K562 (cell line): ENCODE data around the gene ENKD1. TPM values are rescaled to one million over a fixed set of nuclear protein-coding genes. Genes with fewer than 3 reads are reported as not detected.

Source experiments
- EGR1 ChIP-seq: fragments of 450-650 bp; conservative IDR thresholded peaks from 2 replicates; pipeline ENCODE4 v1.6.1; 2017; ENCODE audit warnings: mild to moderate bottlenecking
- FIP1L1 ChIP-seq: fragments of 200-400 bp; formaldehyde crosslinking; IDR thresholded peaks from 2 replicates; pipeline ENCODE4 v1.6.1; 2018; ENCODE audit warnings: mild to moderate bottlenecking, low read depth, low read length; ENCODE audit not compliant: poor library complexity, severe bottlenecking
- HDAC1 ChIP-seq, 2 experiments: fragments of 450-650 bp; IDR thresholded peaks; 2 replicates each; pipeline ENCODE4 v1.6.1; 2016 to 2017; ENCODE audit warnings: inconsistent platforms in 1 of 2, mild to moderate bottlenecking in 1 of 2, moderate library complexity in 1 of 2
- HMGXB4 ChIP-seq: sonication (generic); formaldehyde crosslinking; IDR thresholded peaks from 2 replicates; pipeline ENCODE4 v1.8.1; 2023; ENCODE audit warnings: mild to moderate bottlenecking, missing genetic modification reagents
- NCOA6 ChIP-seq: fragments of 450-650 bp; IDR thresholded peaks from 2 replicates; pipeline ENCODE4 v1.6.1; 2017; ENCODE audit warnings: mild to moderate bottlenecking
- NR4A1 ChIP-seq, 2 experiments: fragments of 250-450 bp in 1 of 2; fragments of 450-650 bp in 1 of 2; sonication (Bioruptor Pico) in 1 of 2; IDR thresholded peaks; 2 replicates each; pipeline versions ENCODE4 v1.4.0 to v1.6.1; 2016 to 2020; ENCODE audit warnings: mild to moderate bottlenecking in 2 of 2, missing compliant biosample characterization in 1 of 2, missing genetic modification characterization in 1 of 2, moderate library complexity in 1 of 2
- SIN3B ChIP-seq: fragments of 450-650 bp; IDR thresholded peaks from 2 replicates; pipeline ENCODE4 v1.6.1; 2017; ENCODE audit warnings: low read depth, mild to moderate bottlenecking, moderate library complexity
- SP1 ChIP-seq: sonication (generic); formaldehyde crosslinking; IDR thresholded peaks from 2 replicates; pipeline ENCODE4 v1.8.1; 2022; ENCODE audit warnings: mild to moderate bottlenecking, missing genetic modification reagents
- SUPT5H ChIP-seq: fragments of 450-650 bp; IDR thresholded peaks from 2 replicates; pipeline ENCODE4 v1.6.1; 2016
- THRAP3 ChIP-seq: fragments of 450-650 bp; IDR thresholded peaks from 2 replicates; pipeline ENCODE4 v1.6.1; 2016; ENCODE audit warnings: mild to moderate bottlenecking, inconsistent platforms, borderline replicate concordance
- ZFX ChIP-seq: sonication (generic); formaldehyde crosslinking; IDR thresholded peaks from 2 replicates; pipeline ENCODE4 v1.8.0; 2022; ENCODE audit warnings: mild to moderate bottlenecking, missing genetic modification reagents, moderate library complexity
- polyA plus RNA-seq, 8 experiments: library from polyadenylated mRNA; depleted of rRNA in 4 of 8; stranded (reverse) in 5 of 8; unstranded in 3 of 8; fragments of >200 nt; fragmentation: Nextera tagmentation in 2 of 8; fragmentation: Illumina TruSeq in 1 of 8; extraction: Ambion mirVana in 2 of 8; extraction: Trizol in 1 of 8; gene quantifications; 2 replicates each; pipeline versions ENCODE4 v1.2.1 to v1.2.3, GENCODE V29; 2011 to 2014; ENCODE audit warnings: inconsistent platforms in 1 of 8, missing spikeins in 1 of 8
- total RNA-seq, 7 experiments: library from RNA; depleted of rRNA in 6 of 7; stranded (reverse); fragments of >200 nt in 6 of 7; fragmentation: Illumina TruSeq in 2 of 7; extraction: Trizol in 2 of 7; gene quantifications; 2 replicates each; pipeline versions ENCODE4 v1.2.1 to v1.2.3, GENCODE V29; 2011 to 2021; ENCODE audit warnings: low replicate concordance in 1 of 7
- TF ChIP-seq, protein P1 (sequence below): fragments of 250-450 bp; sonication (Bioruptor Pico); IDR thresholded peaks from 2 replicates; pipeline ENCODE4 v1.4.0; 2020
- TF ChIP-seq, protein P2 (sequence below): fragments of 250-450 bp; sonication (Bioruptor Pico); IDR thresholded peaks from 2 replicates; pipeline ENCODE4 v1.8.0; 2021; ENCODE audit warnings: moderate library complexity, mild to moderate bottlenecking, inconsistent platforms
- TF ChIP-seq, protein P3 (sequence below): sonication (generic); formaldehyde crosslinking; IDR thresholded peaks from 2 replicates; pipeline ENCODE4 v1.8.0; 2022; ENCODE audit warnings: mild to moderate bottlenecking, missing genetic modification reagents

ENKD1 gene
- total and polyA plus RNA-seq, 9 of the 15 experiments (the other 6 are each of a cell fraction or from before 2014, with no cell fraction given) = 1.1 to 26.9 (median 8.3) TPM

DNA sequence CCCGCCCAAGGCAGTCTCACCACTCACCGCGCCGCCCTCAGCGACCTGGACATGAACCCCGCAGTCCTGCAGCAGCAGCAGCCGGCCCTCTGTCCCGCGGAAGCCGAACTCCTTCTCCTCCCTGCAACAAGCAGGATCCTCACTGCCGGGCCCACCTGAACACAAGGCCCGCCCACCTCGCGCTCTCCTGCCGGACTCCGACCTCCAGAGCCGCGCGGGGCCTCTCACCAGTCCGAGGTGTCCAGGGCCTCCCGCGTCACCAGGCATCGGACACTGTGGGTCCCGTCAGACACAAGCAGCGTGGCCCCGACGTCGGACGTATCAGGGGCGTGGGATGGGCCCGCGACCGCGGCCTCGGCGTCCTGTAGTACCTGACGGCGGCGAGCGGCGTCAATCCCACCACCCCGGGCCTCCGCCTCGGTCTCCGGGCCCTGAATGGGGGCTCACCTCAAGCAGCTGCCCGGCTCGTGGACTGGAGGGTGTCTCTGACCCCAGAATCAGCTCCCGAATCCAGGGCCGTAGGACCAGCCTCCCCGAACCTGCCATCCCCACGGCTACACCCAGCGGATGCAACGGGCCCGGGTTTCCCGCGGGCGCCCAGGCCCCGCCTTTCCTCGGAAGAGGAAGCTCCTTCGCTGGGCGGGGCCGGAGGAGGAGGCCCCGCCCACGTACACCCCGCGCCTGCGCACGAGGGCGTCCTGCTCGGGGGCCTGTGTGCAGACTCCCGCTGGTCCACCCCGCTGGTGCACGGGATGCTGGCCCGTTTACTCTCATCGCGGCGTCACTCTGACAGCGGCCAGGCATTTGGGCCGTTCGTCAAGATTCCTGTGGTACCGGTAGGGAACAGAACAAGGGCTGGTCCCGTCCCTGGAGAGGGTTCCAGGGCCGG lies 6.6 kb downstream of the ENKD1 start, which contains the start of gene ACD (continued):
- TF ChIP-seq HDAC1 (IDR thresholded peaks at IDR 0.05) (peak in 1 of 2 experiments; percentile 65; a peak in 1 of 4 replicates), EGR1 (peak; percentile 68), SIN3B (peak; percentile 39; the same call in 1 of the 2 replicates), NCOA6 (peak; percentile 36; the same call in 1 of the 2 replicates), HMGXB4 (CRISPR knock-in tag) (no peak; the same call in 1 of the 2 replicates), ZFX (CRISPR knock-in tag) (peak; percentile 75), FIP1L1 (no peak), THRAP3 (no peak), NR4A1 (CRISPR knock-in tag; IDR thresholded peaks at IDR 0.05) (0 out of 2 replicates have a peak, but pooled peaks have one; percentile 12), NR4A1 (tag; IDR thresholded peaks at IDR 0.05) (no peak), SP1 (CRISPR knock-in tag) (peak; percentile 88), SUPT5H (peak; percentile 72; the same call in 1 of the 2 replicates)
- TF ChIP-seq, protein P1, sequence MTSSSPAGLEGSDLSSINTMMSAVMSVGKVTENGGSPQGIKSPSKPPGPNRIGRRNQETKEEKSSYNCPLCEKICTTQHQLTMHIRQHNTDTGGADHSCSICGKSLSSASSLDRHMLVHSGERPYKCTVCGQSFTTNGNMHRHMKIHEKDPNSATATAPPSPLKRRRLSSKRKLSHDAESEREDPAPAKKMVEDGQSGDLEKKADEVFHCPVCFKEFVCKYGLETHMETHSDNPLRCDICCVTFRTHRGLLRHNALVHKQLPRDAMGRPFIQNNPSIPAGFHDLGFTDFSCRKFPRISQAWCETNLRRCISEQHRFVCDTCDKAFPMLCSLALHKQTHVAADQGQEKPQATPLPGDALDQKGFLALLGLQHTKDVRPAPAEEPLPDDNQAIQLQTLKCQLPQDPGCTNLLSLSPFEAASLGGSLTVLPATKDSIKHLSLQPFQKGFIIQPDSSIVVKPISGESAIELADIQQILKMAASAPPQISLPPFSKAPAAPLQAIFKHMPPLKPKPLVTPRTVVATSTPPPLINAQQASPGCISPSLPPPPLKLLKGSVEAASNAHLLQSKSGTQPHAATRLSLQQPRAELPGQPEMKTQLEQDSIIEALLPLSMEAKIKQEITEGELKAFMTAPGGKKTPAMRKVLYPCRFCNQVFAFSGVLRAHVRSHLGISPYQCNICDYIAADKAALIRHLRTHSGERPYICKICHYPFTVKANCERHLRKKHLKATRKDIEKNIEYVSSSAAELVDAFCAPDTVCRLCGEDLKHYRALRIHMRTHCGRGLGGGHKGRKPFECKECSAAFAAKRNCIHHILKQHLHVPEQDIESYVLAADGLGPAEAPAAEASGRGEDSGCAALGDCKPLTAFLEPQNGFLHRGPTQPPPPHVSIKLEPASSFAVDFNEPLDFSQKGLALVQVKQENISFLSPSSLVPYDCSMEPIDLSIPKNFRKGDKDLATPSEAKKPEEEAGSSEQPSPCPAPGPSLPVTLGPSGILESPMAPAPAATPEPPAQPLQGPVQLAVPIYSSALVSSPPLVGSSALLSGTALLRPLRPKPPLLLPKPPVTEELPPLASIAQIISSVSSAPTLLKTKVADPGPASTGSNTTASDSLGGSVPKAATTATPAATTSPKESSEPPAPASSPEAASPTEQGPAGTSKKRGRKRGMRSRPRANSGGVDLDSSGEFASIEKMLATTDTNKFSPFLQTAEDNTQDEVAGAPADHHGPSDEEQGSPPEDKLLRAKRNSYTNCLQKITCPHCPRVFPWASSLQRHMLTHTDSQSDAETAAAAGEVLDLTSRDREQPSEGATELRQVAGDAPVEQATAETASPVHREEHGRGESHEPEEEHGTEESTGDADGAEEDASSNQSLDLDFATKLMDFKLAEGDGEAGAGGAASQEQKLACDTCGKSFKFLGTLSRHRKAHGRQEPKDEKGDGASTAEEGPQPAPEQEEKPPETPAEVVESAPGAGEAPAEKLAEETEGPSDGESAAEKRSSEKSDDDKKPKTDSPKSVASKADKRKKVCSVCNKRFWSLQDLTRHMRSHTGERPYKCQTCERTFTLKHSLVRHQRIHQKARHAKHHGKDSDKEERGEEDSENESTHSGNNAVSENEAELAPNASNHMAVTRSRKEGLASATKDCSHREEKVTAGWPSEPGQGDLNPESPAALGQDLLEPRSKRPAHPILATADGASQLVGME = no peak
- TF ChIP-seq, protein P2, sequence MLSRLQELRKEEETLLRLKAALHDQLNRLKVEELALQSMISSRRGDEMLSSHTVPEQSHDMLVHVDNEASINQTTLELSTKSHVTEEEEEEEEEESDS (CRISPR knock-in tag) = no peak
- TF ChIP-seq, protein P3, sequence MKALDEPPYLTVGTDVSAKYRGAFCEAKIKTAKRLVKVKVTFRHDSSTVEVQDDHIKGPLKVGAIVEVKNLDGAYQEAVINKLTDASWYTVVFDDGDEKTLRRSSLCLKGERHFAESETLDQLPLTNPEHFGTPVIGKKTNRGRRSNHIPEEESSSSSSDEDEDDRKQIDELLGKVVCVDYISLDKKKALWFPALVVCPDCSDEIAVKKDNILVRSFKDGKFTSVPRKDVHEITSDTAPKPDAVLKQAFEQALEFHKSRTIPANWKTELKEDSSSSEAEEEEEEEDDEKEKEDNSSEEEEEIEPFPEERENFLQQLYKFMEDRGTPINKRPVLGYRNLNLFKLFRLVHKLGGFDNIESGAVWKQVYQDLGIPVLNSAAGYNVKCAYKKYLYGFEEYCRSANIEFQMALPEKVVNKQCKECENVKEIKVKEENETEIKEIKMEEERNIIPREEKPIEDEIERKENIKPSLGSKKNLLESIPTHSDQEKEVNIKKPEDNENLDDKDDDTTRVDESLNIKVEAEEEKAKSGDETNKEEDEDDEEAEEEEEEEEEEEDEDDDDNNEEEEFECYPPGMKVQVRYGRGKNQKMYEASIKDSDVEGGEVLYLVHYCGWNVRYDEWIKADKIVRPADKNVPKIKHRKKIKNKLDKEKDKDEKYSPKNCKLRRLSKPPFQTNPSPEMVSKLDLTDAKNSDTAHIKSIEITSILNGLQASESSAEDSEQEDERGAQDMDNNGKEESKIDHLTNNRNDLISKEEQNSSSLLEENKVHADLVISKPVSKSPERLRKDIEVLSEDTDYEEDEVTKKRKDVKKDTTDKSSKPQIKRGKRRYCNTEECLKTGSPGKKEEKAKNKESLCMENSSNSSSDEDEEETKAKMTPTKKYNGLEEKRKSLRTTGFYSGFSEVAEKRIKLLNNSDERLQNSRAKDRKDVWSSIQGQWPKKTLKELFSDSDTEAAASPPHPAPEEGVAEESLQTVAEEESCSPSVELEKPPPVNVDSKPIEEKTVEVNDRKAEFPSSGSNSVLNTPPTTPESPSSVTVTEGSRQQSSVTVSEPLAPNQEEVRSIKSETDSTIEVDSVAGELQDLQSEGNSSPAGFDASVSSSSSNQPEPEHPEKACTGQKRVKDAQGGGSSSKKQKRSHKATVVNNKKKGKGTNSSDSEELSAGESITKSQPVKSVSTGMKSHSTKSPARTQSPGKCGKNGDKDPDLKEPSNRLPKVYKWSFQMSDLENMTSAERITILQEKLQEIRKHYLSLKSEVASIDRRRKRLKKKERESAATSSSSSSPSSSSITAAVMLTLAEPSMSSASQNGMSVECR (CRISPR knock-in tag) = peak; percentile 74
